Prostate gland (tissue), 2 donors: ENCODE results near the gene GLE1. TPM values are rescaled to one million over a fixed set of nuclear protein-coding genes. Genes with fewer than 3 reads are reported as not detected.

Experiments
- DNase-seq: peaks from one replicate; pipeline ENCODE4 v3.0.0-alpha.2; 2019; ENCODE audit warnings: low spot score
- H3K27ac ChIP-seq, 2 donors: fragments of 200-600 bp; sonication (generic); 2 replicates each; pipeline ENCODE4 v1.5.1; 2017 to 2019
- H3K27me3 ChIP-seq: fragments of 200-600 bp; sonication (generic); replicated peaks from 2 replicates; pipeline ENCODE4 v1.5.1; 2019; ENCODE audit not compliant: insufficient read depth
- H3K36me3 ChIP-seq, 2 donors: fragments of 200-600 bp; sonication (generic); 1 replicate in 1 of 2; 2 replicates in 1 of 2; pipeline versions ENCODE4 v1.5.1 to v1.8.1; 2017 to 2019
- H3K4me1 ChIP-seq: fragments of 200-600 bp; sonication (generic); replicated peaks from 2 replicates; pipeline ENCODE4 v1.5.1; 2019
- H3K4me3 ChIP-seq, 2 donors: fragments of 200-600 bp; sonication (generic); 2 replicates each; pipeline ENCODE4 v1.5.1; 2017 to 2019
- H3K9me3 ChIP-seq: fragments of 200-600 bp; sonication (generic); 2 replicates; pipeline ENCODE4 v1.5.1; 2017
- CTCF ChIP-seq, 4 experiments: fragments of 200-600 bp in 2 of 4; fragments of 450-650 bp in 2 of 4; sonication (generic) in 2 of 4; IDR thresholded peaks; 1 replicate in 3 of 4; 2 replicates in 1 of 4; pipeline ENCODE4 v1.5.1; 2016 to 2019; ENCODE audit warnings: antibody characterized with exemption in 4 of 4, mild to moderate bottlenecking in 2 of 4, moderate library complexity in 2 of 4
- POLR2A ChIP-seq: fragments of 450-650 bp; IDR thresholded peaks from one replicate; pipeline ENCODE4 v1.6.1; 2016; ENCODE audit warnings: antibody characterized with exemption, mild to moderate bottlenecking
- POLR2AphosphoS5 ChIP-seq: sonication (generic); formaldehyde crosslinking; IDR thresholded peaks from one replicate; pipeline ENCODE4 v1.6.1; 2017; ENCODE audit warnings: antibody characterized with exemption
- WGBS: methylation state at CpG from one replicate; pipeline ENCODE4 v1.1.5; 2018; 5-methylcytosine and 5-hydroxymethylcytosine counted together
- intact Hi-C: fragments of 100-400 bp; cut with DNase I; formaldehyde crosslinking; loops from one replicate; pipeline ENCODE4 v1.14.2; 2022
- total RNA-seq, 2 donors: library from RNA; depleted of rRNA; stranded (reverse); fragments of >200 nt; gene quantifications; one replicate each; pipeline ENCODE4 v1.1.0, GENCODE V29; 2016

Gene GLE1
- total RNA-seq, 2 donors from 2014 or later: 31.5 to 34.2 TPM

GRCh38 chr9:128553728-128554127 lies 49.2 kb downstream of the GLE1 start:
- DNase-seq: no peak
- peak overlapping the region; percentile 95 to 97 for H3K27ac ChIP-seq
- no peaks in the 10 kb centered on the region for H3K9me3 ChIP-seq
- 25% methylated on average over 6 of the region's 6 CpGs for WGBS
- TF ChIP-seq POLR2A (no peak), POLR2AphosphoS5 (no peak), CTCF (IDR thresholded peaks at IDR 0.05) (no peak)
- peak overlapping the region; percentile 99 for H3K4me3 ChIP-seq
- no peaks in the 10 kb centered on the region for H3K27me3 ChIP-seq
- H3K36me3 ChIP-seq: no peaks in the 10 kb centered on the region
- peaks cover 8% of the 10 kb centered on the region for H3K4me1 ChIP-seq
- intact Hi-C loops: loop anchor here (5.0 to 10.0 kb wide), 2 partner anchors 46 to 51 kb away; no protein-coding TSS in a partner anchor

- 25% methylated on average over 5 of the region's 5 CpGs for WGBS
- Histone ChIP-seq H3K4me3 (peak overlapping the region in 1 of 2 donors; percentile 99), H3K27me3 (no peaks in the 10 kb centered on the region), H3K4me1 (peaks cover 13% of the 10 kb centered on the region), H3K27ac (peak overlapping the region; percentile 26 to 97), H3K9me3 (no peaks in the 10 kb centered on the region), H3K36me3 (no peaks in the 10 kb centered on the region)
- no peak for DNase-seq
- no peak for TF ChIP-seq POLR2A
- TF ChIP-seq POLR2AphosphoS5: no peak
- no peak for TF ChIP-seq CTCF (IDR thresholded peaks at IDR 0.05)
- intact Hi-C loops: loop anchor here (5.0 to 10.0 kb wide), 2 partner anchors 47 to 50 kb away; no protein-coding TSS in a partner anchor
Observed at GRCh38 chr9:128554155-128554862, 49.8 kb downstream of the GLE1 start.

- H3K9me3 ChIP-seq: no peaks in the 10 kb centered on the region
- peak; percentile 67 for TF ChIP-seq POLR2AphosphoS5
- TF ChIP-seq POLR2A: no peak
- peaks cover 16% of the 10 kb centered on the region for H3K4me1 ChIP-seq
- H3K27me3 ChIP-seq: no peaks in the 10 kb centered on the region
- H3K36me3 ChIP-seq: no peaks in the 10 kb centered on the region
- no peak for DNase-seq
- intact Hi-C loops: loop anchor here (10.0 kb wide), 1 partner anchor 50 kb away; no protein-coding TSS in a partner anchor
- no peak overlapping the region for H3K4me3 ChIP-seq
- WGBS: 20% methylated on average over 9 of the region's 9 CpGs
- H3K27ac ChIP-seq: peak overlapping the region in 1 of 2 donors; percentile 26
Observed at GRCh38 chr9:128555180-128555721, 50.7 kb downstream of the GLE1 start.

- Histone ChIP-seq H3K27ac (no peak overlapping the region), H3K27me3 (no peaks in the 10 kb centered on the region), H3K4me1 (peaks cover 16% of the 10 kb centered on the region), H3K9me3 (no peaks in the 10 kb centered on the region), H3K36me3 (no peaks in the 10 kb centered on the region), H3K4me3 (no peak overlapping the region)
- WGBS: 69% methylated on average over 2 of the region's 2 CpGs
- intact Hi-C loops: loop anchor here (10.0 kb wide), 1 partner anchor 49 kb away; no protein-coding TSS in a partner anchor
- no peak for DNase-seq
- TF ChIP-seq CTCF (IDR thresholded peaks at IDR 0.05) (no peak), POLR2A (no peak), POLR2AphosphoS5 (no peak)
Observed at GRCh38 chr9:128556276-128556675, 51.8 kb downstream of the GLE1 start.

- H3K36me3 ChIP-seq: no peaks in the 10 kb centered on the region
- no peaks in the 10 kb centered on the region for H3K9me3 ChIP-seq
- no peak for DNase-seq
- H3K4me3 ChIP-seq: no peak overlapping the region
- TF ChIP-seq POLR2A: no peak
- TF ChIP-seq POLR2AphosphoS5: no peak
- TF ChIP-seq CTCF (IDR thresholded peaks at IDR 0.05): no peak
- H3K4me1 ChIP-seq: peaks cover 12% of the 10 kb centered on the region
- 83% methylated on average over 5 of the region's 5 CpGs for WGBS
- no peaks in the 10 kb centered on the region for H3K27me3 ChIP-seq
- no peak overlapping the region for H3K27ac ChIP-seq
- intact Hi-C loops: loop anchor here (10.0 kb wide), 1 partner anchor 48 kb away; no protein-coding TSS in a partner anchor
Observed at GRCh38 chr9:128556926-128557634, 52.6 kb downstream of the GLE1 start.
